ENCODE measurements around the gene KRT15.

KRT15 gene

DNA sequence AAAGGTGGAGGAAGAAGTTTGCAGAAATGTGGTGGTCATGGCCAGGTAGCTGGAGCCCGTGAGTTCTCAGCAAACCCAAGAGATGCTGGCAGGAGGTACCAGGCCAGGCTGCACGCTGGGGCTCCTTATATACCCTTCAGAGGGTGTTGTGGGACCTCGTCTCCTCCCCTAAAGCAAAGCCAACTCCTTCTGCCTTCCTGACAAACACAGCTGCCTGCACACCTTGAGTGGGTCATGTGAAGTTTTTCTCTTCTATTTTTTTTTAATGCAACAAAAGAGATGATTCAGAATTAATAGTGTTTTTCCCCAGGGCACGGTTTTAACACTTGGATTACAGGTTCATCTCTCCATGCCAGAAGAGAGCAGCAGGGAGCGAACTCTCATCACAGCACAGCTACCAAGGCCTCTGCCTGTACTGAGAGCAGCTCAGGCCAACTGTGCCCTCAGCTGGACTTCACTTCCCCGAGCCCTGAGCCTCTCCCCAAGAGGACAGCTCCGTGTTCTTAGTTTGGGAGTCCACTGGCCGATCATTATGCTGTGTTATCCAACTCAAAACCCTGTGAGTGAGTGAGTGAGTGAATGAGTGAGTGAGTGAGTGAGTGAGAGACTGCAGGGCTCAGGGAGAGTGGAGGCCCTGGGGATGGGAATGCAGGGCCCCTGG, at the start of gene KRT15:
TSS of gene KRT15 (minus strand) at position 102 of the 661 bp plus-strand sequence. CDS start at position 39, 63 bp downstream.
- intact Hi-C loops (cut with DNase I) = no loop called here
- DNase-seq = no peak

DNA sequence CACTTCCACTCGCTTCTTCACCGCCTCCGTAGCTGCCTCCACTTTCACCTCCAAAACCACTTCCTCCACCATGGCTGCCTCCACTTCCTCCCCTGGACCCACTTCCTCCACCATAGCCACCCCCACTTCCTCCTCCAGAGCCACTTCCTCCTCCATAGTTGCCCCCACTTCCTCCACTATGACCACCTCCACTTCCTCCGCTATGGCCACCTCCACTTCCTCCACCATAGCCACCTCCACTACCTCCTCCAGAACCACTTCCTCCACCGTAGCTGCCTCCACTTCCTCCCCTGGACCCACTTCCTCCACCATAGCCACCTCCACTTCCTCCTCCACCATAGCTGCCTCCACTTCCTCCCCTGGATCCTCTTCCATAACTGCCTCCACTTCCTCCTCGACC, 48.6 kb upstream of the KRT15 start:
- no peak for DNase-seq
- intact Hi-C loops (cut with DNase I) = no loop called here

DNA sequence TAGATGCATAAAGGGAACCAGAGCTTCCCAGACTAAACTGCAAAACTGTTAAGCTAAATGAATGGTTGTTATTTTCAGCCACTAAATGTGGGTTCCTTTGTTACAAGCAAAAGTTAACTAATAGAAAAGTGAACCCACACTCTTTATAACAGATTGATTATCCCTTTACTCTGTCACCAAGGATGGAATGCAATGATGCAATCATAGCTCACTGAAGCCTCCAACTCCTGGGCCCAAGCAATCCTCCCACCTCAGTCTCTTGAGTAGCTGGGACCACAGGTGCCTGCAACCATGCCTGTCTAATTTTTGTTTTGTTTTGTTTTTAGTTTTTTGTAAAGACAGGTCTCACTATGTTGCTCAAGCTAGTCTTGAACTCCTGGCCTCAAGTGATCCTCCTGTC, 46.6 kb upstream of the KRT15 start:
- no peak for DNase-seq
- intact Hi-C loops (cut with DNase I) = no loop called here

DNA sequence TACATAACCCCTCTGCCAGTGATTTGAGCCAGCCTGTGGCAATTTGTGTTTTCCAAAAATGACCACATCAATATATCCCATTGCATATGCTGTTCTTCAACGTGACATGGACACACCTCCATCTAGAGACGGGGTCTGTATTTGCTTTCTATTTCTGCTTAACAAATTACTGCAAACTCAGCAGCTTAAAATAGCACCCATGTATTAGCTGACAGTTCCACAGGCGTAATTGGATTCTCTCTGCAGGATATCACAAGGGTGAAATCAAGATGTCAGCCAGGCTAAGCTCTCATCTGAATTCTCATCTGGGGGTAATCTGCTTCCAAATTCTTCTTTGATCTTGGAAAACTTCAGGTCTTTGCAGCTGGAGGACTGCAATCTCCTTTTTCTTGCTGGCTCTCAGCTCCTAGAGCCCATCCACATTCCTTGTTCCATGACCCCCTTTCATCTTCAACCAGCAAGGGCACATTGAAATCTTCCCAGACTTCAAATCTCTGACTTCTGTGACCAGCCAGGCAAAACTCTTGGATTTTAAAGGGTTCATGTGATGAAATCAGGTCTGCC, 45.0 kb upstream of the KRT15 start:
- no peak for DNase-seq
- intact Hi-C loops (cut with DNase I) = no loop called here

DNA sequence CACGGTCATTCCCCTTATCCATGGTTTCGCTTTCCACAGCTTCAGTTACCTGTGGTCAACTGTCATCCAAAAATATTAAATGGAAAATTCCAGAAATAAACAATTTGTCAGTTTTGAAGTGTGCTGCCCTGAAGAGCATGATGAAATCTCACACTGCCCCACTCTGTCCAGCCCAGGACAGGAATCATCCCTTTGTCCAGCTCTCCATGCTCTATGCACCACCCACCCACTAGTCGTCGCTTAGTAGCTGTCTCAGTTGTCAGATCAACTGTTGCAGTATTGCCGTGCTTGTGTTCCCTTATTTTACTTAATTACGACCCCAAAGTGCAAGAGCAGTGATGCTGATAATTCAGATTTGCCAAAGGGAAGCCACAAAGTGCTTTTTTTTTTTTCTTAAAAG, 42.9 kb upstream of the KRT15 start:
- no peak for DNase-seq
- intact Hi-C loops (cut with DNase I) = no loop called here

DNA sequence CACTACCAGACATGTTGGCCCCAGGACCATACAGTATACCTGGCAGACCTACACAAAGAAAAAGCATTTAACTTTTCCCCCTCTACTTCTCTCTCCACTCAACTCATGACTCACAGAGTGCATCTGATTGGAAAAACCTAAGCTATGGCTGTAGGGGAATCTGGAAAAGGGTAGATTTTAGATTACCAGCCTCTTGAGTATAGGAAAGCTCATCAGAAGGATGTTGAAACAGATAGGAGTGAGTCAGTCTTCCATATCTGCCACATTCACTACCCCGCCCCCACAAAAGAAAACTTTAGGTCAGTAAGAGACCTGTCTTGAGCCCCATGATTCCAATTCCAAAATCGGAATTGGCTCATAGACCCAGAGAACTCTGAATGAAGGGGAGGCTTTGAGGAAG, 40.9 kb upstream of the KRT15 start:
- intact Hi-C loops (cut with DNase I) = no loop called here
- DNase-seq = no peak

DNA sequence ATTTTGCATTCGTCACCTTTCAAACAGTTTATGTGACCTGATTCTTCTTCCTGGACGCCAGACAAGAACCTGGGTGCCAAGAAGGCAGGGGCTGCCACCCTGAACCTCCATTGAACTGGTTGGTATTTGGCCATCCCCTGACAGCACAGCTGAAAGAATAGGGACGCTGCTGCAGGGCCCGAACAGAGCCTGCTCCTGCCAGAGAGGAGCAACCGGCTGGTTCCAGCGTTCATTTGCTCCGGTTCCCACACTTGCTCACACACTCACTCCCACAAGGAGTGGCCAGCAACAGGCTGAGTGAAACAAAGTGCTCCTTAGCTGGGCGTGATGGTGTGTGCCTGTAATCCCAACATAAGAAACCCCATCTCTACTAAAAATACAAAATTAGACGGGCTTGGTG, 38.2 kb upstream of the KRT15 start:
- intact Hi-C loops (cut with DNase I) = no loop called here
- DNase-seq = no peak

DNA sequence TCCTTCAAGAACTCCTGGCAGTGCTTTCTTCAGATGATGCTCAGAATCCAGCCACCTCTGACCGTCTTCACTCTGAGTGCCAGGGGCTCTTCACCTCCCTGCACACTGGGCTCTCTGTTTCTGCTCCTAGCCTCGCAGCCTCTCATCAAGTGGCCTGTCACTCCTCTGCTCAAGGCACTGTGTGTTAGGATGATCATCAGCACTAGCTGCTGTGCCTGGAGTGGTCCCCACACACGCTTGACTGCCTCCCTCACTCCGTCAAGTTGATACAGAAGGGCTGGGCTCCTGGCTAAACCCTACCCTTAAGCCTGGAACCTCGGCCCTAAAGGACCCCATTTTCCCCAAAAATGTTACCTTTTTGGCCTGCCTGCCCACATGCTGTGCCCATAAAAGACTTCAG, 37.6 kb upstream of the KRT15 start:
- intact Hi-C loops (cut with DNase I) = no loop called here
- no peak for DNase-seq

DNA sequence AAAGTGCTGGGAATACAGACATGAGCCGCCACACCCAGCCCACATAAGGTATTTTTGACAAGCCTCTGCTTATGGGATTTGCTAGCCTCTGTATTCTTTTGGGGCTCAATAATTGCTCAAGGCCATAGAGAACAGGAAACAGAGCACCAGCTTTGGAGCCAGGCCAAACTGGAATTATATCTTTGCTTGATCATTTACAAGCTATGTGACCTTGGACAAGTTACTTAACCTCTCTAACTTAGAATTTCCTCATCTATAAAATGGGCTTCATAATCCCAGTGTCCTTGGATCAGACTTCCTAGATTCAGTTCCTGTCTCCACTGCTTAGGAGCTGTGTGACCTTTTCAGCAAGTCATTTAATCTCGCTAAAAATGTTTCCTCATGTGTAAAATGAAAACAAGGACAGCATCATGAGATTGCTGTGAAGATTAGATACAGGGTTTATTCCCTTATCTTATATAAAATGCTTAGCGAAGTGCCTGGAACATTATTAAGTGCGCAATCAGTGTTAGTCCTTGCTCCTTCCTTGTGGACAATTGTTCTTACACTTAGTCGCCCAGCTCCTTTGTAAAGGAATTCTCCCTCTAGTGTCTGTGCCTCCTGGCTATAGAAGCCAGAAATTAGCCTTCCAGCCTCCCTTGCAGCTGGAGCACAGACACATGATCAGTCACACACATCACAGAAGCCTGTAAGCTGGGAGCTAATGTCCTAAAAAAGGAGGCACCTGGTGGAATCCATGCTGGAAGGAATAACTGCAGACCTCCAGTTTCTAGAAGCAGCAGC, 36.6 kb upstream of the KRT15 start:
- no peak for DNase-seq
- intact Hi-C loops (cut with DNase I) = no loop called here

DNA sequence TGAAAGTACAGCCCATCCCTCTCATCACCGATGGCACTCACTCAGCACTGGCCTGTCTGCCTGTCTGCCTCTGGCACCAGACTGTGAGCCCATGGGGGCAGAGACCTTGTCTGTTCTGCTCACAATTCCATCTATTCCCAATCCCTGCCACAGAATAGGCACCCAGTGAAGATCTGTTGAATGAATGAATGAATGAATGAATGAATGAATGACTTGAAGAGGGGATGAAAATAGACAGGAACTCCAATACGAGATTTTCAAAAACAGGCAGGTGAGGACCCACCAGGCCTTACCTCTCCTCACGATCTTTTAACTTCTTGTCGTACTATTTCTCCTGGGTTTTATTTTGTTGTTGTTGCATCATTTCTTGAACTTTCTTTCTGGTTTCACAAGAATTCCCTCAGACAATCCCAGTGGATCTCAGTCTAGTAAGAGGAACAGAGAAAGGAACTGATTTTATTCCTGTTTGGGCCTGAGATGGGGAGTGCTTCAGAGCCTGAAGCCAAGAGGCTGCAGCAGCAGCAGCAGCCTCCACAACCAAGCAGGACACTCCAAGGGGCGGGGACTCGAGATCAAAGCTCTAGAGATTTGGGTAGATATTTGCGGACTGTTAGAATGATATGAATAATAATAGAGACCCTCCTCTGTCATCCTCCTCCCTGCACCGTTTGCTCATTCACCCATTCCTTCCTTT, 35.4 kb upstream of the KRT15 start:
- DNase-seq = no peak
- intact Hi-C loops (cut with DNase I) = no loop called here

DNA sequence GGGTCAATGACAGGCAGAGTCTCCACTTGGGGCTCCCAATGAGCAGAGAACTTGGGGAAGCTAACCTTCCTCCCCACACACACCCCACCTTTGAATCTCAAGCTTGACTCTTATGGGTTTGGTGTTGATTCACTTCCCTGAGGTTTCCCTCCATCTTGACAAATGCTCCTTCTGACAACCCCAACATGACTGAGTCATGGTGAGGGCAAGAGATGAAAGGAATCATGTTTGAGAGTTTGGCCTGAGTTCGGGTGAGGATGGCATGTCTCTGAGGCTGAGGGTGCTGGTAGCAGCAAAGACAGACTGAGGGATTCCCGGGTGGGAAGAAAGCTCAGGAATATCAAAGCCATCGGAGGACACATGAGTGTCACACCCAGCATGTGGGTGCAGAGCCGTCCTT, 34.5 kb upstream of the KRT15 start:
- no peak for DNase-seq
- intact Hi-C loops (cut with DNase I) = no loop called here

DNA sequence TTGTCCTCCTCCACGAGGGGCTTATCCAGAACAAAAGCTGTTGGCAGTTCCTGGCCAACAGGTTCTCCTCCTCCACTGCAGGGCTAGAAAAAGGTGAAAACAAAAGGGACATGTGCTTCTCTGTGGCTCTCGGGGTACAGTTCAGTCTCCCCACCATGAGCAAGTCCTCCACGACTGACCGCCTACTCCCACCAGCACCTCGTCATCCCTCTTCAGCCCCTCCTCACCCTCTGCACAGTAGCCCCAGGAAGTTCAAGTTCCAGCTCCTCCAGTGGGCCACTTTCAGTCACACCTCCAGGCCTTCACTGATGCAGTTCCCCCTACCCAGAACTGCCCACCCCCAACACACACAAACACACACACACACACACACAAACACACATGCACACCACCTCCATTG, 33.8 kb upstream of the KRT15 start:
- DNase-seq = no peak

DNA sequence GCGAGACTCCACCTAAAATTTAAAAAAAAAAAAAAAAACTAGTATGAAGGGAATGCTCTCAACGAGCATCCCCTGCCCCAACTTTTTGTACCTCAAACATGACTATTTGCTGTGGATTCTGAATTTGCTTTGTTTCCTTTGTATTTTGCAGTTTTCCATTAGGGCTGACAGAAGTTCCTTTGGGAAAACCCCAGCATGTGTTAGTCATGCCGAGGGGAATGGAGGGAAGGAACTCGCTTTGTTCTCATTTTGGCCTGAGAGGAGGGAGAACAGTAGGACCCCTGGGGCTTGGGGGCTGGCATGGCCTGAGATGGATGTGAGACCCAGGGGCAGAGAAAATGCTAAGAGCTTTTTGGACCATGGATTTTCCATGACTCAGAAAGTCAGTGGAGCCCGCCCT, 32.7 kb upstream of the KRT15 start:
- no peak for DNase-seq
- intact Hi-C loops (cut with DNase I) = no loop called here

More for the DNA sequence above, 33.8 kb upstream of the KRT15 start:
- intact Hi-C loops (cut with DNase I) = no loop called here

DNA sequence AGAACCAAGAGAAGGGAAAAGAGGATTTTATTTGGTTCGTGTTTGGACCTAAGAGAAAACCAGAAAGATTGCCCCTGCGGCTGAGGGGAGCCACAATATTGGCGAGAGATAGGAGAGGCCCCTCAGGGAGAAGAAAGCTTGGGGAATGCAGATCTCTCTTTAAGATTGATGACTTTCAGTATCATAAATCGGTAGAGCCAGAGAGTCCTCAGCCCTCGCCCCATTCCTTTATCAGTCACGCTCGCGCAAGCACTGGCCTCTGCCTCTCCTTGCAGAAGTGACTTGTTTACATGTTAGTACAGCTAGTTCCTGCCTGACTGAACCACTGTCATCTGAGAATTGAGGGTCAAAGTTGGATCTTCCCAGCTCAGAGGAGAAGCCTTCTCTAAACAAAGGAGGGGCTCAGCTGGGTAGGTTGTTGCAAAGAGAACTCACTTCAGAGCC, 30.9 kb upstream of the KRT15 start:
- peak in 1 of 42 donors; percentile 47 for DNase-seq
- intact Hi-C loops (cut with DNase I) = loop anchor here (5.0 kb wide), 2 partner anchors 98 to 642 kb away; no protein-coding TSS in a partner anchor

DNA sequence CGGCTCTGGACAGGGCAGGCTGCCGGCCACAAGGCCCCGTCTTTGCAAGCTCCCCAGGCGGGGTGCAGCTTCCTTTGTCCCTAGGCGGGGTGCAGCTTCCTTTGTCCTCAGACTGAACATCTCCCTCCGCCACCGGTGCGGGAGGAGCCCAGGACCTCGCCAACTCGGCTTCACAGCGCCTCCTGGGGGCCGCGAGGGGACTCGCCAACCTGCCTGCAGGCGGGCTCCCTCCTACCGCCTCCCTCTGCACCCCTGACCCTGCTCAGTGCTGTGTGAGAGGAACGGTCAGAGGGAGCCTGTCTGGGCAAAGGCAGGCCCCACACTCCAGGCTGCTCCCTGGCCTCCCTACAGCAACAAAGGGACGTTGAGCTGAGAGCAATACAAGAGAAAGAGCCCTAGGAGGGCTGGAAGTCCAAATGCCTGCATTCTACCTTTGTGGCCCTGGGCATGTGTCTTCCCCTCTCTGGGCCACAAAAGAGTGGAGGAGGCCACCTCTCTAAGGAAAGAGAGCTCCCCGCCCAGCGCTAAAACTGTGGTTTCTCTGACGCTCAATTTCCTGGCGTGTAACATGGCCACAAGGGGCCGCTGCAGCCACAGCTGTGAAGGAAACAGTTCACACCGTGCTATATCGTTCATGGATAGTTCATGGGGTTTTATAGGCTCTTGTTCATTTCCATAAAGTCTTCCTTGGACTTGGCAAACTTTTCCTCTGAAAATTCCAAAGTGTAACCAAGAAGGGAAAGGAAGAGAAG, 30.3 kb upstream of the KRT15 start:
- peak; percentile 64 to 91 (median 82) for DNase-seq
- intact Hi-C loops (cut with DNase I) = loop anchor here (5.0 kb wide), 2 partner anchors 98 to 642 kb away; no protein-coding TSS in a partner anchor

DNA sequence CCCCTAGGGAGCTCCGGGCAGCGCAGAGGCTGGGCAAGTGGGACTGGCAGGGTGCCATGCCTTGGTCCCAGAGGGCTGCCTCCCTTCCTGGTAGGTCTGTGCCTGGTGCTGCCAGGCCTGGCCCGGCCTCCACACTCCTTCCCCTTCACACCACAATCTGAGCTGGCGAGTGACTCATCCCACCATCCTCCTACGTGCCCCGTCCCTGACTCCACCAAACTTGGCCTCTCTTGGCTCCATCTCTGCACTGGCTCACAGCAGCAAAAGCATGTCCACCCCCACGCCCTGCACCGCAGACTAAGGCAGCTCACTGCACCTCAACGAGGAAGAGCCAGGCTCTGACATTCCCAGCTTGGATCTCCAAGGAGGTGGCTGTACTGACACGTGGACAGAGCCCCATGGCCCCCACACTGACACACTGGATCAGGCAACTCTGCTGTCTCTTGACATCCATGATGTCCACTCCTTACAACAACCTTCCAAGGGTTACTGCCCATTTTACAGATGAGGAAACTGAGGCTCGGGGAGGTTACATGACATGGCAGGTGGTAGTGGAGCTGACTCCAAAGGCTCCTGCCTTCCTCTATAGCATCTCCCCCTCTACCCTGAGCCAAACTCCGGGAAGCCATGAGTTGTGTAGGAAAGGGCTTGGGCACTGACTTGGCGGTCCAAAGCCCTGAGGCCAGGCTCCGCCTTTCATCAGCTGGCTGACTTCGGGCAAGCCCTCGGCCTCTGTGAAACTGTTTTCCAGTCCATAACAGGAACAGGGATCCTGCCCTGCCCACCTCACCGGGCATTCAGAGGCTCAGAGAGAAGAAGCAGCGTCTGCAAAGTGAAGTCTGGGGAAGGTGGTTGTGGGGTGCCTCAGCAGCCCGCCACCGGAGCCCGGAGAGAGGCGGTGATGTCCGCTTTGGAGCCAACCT, 29.5 kb upstream of the KRT15 start:
- DNase-seq = peak in 40 of 42 donors; percentile 10 to 86 (median 49)
- intact Hi-C loops (cut with DNase I) = loop anchor here (5.0 kb wide), 2 partner anchors 99 to 641 kb away; no protein-coding TSS in a partner anchor

DNA sequence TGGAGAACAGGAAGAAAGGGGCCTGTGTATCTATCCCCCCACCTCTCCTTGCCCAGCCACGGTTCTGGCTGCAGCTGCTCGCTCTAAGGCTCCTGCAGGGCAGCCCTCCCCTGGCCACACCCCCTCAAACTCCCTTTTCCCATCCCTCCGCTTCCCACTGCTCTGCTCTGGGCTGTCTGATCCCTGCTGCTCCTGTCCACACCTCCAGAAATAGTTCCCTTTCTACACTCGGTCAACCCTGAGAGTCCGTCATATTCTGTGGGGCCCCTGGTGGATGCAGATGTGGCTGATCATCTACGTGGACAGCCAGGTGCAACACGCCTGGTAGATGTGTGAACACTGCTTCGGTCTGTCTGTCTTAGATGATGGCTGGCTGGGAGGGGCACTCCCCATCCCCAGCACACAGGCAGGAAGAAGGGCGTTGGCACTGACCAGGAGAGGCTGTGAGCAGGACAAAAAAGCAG, 28.7 kb upstream of the KRT15 start:
- intact Hi-C loops (cut with DNase I) = loop anchor here (5.0 kb wide), 2 partner anchors 100 to 640 kb away; no protein-coding TSS in a partner anchor
- DNase-seq = no peak

DNA sequence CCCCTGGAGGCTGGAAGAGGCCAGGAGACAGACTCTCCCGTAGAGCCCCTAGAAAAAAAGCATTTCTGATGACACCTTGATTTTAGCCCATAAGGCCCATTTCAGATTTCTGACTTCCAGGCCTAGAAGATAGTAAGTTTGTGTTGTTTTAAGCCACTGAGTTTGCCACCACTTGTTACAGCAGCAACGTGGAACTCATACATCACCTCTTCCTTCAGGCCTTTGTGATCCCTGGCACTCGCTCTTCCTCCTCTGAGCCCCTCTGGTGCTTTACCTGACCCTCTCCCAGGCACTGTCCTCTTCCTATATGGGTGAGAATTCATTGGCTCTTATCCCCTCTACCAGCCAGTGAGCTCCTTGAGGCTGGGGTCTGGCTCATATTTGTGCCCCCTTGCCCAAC, 28.1 kb upstream of the KRT15 start:
- intact Hi-C loops (cut with DNase I) = loop anchor here (5.0 kb wide), 2 partner anchors 100 to 640 kb away; no protein-coding TSS in a partner anchor
- no peak for DNase-seq

All from head of caudate nucleus (tissue), 42 donors.